H1 (cell line): ENCODE measurements around the gene ZNF333. TPM values are rescaled to one million over a fixed set of nuclear protein-coding genes. Genes with fewer than 3 reads are reported as not detected.

Experiments used
- RXRA ChIP-seq: IDR thresholded peaks from 2 replicates; pipeline ENCODE4 v1.6.1; 2011; ENCODE audit warnings: low read depth, mild to moderate bottlenecking, low read length, moderate library complexity; ENCODE audit not compliant: insufficient read depth
- polyA plus RNA-seq, 7 experiments: library from polyadenylated mRNA; depleted of rRNA in 3 of 7; stranded (reverse) in 5 of 7; unstranded in 2 of 7; fragments of >200 nt in 5 of 7; fragments of 200-250 nt in 2 of 7; gene quantifications; 1 replicate in 5 of 7; 2 replicates in 1 of 7; 4 replicates in 1 of 7; pipeline versions ENCODE4 v1.2.1 to v1.2.3, GENCODE V29; 2011 to 2013; ENCODE audit warnings: missing spikeins in 2 of 7, mixed read lengths in 2 of 7
- total RNA-seq: library from RNA; stranded (reverse); fragmentation: NEBNext Ultra II Directional; extraction: Animal tissue kit (Norgen Biotek cat#: 25700); gene quantifications from 2 replicates; pipeline ENCODE4 v1.2.1, GENCODE V29; 2021
- TF ChIP-seq, protein P1 (sequence below): fragments of 300-600 bp; sonication (generic); IDR thresholded peaks from 2 replicates; pipeline ENCODE4 v1.7.1; 2012; ENCODE audit warnings: low read length, moderate library complexity, mild to moderate bottlenecking, inconsistent platforms; ENCODE audit not compliant: insufficient replicate concordance

The ZNF333 gene
- total and polyA plus RNA-seq, 2 of the 8 experiments (the other 6 are each of a cell fraction or from before 2014, with no cell fraction given) = 7.3 to 8.4 TPM

DNA sequence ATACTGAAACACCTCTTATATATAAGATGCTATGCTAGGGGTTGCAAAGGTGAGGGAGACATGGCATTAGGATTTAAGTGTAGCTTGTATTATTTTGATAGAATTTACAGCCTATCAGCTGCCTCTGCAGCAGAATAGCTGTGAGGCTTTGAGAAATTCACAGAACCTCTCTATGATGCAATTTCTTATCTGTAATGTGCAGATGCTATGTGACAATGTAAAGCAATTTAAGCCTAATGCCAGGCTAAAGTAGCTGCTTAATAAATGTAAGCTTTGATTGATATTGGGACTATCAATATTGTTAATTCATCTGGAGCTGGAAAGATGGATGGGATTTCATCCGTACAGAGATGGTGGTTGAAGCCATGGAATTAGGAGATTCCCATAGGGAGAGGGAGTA is 16.8 kb upstream of the ZNF333 start (continued):
- TF ChIP-seq, protein P1, sequence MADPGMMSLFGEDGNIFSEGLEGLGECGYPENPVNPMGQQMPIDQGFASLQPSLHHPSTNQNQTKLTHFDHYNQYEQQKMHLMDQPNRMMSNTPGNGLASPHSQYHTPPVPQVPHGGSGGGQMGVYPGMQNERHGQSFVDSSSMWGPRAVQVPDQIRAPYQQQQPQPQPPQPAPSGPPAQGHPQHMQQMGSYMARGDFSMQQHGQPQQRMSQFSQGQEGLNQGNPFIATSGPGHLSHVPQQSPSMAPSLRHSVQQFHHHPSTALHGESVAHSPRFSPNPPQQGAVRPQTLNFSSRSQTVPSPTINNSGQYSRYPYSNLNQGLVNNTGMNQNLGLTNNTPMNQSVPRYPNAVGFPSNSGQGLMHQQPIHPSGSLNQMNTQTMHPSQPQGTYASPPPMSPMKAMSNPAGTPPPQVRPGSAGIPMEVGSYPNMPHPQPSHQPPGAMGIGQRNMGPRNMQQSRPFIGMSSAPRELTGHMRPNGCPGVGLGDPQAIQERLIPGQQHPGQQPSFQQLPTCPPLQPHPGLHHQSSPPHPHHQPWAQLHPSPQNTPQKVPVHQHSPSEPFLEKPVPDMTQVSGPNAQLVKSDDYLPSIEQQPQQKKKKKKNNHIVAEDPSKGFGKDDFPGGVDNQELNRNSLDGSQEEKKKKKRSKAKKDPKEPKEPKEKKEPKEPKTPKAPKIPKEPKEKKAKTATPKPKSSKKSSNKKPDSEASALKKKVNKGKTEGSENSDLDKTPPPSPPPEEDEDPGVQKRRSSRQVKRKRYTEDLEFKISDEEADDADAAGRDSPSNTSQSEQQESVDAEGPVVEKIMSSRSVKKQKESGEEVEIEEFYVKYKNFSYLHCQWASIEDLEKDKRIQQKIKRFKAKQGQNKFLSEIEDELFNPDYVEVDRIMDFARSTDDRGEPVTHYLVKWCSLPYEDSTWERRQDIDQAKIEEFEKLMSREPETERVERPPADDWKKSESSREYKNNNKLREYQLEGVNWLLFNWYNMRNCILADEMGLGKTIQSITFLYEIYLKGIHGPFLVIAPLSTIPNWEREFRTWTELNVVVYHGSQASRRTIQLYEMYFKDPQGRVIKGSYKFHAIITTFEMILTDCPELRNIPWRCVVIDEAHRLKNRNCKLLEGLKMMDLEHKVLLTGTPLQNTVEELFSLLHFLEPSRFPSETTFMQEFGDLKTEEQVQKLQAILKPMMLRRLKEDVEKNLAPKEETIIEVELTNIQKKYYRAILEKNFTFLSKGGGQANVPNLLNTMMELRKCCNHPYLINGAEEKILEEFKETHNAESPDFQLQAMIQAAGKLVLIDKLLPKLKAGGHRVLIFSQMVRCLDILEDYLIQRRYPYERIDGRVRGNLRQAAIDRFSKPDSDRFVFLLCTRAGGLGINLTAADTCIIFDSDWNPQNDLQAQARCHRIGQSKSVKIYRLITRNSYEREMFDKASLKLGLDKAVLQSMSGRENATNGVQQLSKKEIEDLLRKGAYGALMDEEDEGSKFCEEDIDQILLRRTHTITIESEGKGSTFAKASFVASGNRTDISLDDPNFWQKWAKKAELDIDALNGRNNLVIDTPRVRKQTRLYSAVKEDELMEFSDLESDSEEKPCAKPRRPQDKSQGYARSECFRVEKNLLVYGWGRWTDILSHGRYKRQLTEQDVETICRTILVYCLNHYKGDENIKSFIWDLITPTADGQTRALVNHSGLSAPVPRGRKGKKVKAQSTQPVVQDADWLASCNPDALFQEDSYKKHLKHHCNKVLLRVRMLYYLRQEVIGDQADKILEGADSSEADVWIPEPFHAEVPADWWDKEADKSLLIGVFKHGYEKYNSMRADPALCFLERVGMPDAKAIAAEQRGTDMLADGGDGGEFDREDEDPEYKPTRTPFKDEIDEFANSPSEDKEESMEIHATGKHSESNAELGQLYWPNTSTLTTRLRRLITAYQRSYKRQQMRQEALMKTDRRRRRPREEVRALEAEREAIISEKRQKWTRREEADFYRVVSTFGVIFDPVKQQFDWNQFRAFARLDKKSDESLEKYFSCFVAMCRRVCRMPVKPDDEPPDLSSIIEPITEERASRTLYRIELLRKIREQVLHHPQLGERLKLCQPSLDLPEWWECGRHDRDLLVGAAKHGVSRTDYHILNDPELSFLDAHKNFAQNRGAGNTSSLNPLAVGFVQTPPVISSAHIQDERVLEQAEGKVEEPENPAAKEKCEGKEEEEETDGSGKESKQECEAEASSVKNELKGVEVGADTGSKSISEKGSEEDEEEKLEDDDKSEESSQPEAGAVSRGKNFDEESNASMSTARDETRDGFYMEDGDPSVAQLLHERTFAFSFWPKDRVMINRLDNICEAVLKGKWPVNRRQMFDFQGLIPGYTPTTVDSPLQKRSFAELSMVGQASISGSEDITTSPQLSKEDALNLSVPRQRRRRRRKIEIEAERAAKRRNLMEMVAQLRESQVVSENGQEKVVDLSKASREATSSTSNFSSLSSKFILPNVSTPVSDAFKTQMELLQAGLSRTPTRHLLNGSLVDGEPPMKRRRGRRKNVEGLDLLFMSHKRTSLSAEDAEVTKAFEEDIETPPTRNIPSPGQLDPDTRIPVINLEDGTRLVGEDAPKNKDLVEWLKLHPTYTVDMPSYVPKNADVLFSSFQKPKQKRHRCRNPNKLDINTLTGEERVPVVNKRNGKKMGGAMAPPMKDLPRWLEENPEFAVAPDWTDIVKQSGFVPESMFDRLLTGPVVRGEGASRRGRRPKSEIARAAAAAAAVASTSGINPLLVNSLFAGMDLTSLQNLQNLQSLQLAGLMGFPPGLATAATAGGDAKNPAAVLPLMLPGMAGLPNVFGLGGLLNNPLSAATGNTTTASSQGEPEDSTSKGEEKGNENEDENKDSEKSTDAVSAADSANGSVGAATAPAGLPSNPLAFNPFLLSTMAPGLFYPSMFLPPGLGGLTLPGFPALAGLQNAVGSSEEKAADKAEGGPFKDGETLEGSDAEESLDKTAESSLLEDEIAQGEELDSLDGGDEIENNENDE = no peak
- no peak for TF ChIP-seq RXRA
